Vein endothelial cell (primary cell): ENCODE data around the gene RAB11FIP3. TPM values are rescaled to one million over a fixed set of nuclear protein-coding genes. Genes with fewer than 3 reads are reported as not detected.

ENCODE experiments used
- small RNA-seq: library from RNA; depleted of rRNA; stranded (forward); fragments of <200 nt; gene quantifications from one replicate; pipeline ENCODE3, GENCODE V24; 2012
- total RNA-seq: library from RNA; depleted of rRNA; stranded (reverse); fragments of >200 nt; gene quantifications from 2 replicates; pipeline ENCODE4 v1.2.3, GENCODE V29; 2012

The RAB11FIP3 gene, protein sequence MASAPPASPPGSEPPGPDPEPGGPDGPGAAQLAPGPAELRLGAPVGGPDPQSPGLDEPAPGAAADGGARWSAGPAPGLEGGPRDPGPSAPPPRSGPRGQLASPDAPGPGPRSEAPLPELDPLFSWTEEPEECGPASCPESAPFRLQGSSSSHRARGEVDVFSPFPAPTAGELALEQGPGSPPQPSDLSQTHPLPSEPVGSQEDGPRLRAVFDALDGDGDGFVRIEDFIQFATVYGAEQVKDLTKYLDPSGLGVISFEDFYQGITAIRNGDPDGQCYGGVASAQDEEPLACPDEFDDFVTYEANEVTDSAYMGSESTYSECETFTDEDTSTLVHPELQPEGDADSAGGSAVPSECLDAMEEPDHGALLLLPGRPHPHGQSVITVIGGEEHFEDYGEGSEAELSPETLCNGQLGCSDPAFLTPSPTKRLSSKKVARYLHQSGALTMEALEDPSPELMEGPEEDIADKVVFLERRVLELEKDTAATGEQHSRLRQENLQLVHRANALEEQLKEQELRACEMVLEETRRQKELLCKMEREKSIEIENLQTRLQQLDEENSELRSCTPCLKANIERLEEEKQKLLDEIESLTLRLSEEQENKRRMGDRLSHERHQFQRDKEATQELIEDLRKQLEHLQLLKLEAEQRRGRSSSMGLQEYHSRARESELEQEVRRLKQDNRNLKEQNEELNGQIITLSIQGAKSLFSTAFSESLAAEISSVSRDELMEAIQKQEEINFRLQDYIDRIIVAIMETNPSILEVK
- 27.4 and 37.9 TPM in 2 replicates for total RNA-seq

DNA sequence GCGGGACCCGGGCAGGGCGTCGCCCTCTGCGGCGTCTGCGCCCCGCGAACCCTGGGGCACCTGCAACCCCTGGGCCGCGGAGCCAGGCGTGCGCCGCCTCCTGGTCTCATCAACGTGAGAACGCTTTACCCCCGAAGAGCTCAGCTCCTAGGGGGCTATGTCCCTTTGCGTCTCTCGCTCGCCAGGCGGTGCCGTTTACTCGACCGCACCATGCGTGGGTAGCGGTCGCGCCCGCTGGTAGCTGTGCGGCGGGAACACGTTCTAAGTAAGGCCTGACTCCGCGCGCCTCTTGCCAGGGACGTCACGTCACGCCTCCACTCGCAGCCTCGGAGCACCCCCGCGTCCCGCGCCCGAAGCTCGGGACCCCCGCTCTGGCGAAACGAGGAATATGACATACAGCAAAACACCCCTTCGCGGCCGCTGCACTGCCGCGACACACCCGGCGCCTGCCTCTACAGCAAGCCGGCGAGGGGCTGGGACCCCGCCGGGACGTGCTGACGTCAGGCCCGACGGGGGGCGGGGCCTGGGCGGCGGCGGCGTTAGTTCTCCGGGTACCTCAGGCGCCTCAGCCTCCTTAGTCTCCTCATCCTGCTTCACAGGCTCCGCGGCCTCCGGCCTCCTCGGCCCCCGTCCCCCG lies at the start of gene RAB11FIP3:
Gene RAB11FIP3, plus strand, starts transcription at position 568 of the 637 bp plus-strand sequence. CDS start 358 bp downstream, outside the sequence.

DNA sequence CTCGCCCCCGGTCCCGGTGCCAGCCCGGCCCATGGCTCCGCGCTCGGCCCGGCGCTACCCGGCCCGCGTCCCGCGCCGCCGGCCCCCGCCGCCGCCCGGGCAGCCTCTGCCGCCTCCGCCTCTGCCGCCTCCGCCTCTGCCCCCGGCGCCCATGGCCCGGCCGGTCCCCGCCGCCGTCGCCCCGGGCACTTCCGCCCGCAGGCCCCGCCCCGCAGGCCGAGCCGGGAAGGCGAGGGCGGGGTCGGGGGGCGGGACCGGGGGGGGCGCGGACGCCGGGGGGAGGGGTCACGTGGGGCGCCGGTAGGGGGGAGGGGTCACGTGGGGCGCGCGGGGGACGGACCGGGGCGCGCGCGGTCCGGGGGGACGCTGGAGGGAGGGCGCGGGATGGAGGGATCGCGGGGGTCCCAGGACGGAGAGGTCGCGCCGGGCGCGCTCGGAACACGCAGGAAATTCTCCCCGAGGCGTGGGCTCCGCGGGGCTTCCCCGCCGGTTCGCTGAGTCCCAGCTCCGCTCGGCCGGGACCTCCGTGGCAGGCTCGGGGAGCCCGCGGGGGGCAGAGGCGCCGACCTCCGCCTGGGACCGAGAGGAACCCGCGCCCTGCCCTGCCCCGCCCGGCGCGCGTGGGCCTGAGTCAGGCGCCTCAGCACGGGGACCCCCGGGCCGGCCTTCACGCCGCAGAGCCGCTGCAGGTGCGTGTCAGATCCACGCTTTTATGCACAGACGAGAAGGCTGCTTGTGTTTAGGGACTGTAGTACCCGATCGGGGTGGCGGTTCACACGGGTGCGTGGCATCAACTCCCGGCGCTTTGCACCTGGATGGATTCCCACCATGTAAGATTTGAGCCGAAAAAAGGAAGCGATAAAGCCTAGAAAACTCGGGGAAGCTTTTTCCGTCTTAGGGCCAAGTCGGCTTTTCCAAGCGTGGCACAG lies 43.4 kb upstream of the RAB11FIP3 start, which contains the start of gene PGAP6:
Gene PGAP6, minus strand, starts transcription at position 190 of the 929 bp plus-strand sequence. Its CDS starts 157 bp downstream, at position 33.

DNA sequence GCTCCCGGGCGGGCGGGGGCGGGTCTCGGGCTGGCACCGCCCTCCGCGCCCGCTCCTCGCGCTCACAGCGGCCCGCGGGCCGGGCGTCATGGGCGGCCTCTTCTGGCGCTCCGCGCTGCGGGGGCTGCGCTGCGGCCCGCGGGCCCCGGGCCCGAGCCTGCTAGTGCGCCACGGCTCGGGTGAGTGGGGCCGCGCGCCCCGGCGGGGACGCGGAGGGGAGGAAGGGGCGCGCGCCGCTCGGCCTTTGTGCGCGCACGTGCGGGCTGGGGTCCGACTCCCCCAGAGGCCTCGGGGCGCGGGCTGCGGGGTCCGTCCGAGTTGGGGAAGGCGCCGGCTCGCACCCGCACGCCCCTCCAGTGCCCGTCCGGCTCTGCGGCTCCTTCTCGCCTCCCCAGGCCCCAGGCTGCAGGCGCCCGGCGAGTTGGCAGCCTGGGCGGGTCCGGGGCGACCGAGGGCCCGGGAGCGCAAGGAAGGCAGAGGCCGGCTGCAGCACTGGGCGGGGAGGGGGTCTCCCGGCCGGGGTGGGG lies 28.3 kb upstream of the RAB11FIP3 start, which contains the start of gene NME4:
Gene NME4, plus strand, starts transcription at position 65 of the 527 bp plus-strand sequence. Its CDS starts 24 bp downstream, at position 89.

DNA sequence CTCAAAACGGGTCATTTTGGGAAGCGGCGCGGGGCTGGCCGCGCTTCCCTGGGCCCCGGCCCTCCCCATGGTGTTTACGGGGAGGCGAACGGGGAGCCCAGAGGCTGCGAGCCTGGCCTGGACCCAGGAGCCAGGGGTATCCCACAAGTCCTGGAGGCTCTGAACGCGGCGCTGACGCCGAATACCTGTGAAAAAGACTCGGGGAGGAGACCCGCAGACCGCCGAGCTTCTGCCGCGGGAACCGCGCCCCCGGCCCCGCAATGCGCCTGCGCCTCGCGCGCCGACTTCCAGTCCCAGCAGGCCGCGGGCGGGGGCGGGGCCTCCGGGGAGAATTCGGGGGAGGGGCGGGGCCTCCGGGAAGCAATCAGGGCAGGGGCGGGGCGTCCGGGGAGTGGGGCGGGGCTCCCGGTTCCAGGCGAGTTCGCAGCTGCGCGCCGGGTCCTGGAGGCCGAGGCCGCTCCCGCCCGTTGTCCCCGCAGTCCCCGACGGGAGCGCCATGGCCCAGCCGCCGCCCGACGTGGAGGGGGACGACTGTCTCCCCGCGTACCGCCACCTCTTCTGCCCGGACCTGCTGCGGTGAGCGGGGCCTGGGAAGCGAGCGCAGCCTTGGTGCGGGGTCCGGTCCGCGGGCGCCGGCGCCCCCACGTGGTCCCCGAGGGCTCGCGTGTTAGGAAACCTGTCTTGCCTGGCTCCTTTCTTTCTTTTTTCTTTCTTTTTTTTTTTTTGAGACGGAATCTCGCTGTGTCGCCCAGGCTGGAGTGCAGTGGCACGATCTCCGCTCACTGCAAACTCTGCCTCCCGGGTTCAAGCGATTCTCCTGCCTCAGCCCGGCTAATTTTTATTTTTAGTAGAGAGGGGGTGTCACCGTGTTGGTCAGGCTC lies 23.7 kb upstream of the RAB11FIP3 start, which contains the start of gene DECR2:
Gene DECR2, plus strand, starts transcription at position 418 of the 881 bp plus-strand sequence. Its CDS starts 79 bp downstream, at position 497.

DNA sequence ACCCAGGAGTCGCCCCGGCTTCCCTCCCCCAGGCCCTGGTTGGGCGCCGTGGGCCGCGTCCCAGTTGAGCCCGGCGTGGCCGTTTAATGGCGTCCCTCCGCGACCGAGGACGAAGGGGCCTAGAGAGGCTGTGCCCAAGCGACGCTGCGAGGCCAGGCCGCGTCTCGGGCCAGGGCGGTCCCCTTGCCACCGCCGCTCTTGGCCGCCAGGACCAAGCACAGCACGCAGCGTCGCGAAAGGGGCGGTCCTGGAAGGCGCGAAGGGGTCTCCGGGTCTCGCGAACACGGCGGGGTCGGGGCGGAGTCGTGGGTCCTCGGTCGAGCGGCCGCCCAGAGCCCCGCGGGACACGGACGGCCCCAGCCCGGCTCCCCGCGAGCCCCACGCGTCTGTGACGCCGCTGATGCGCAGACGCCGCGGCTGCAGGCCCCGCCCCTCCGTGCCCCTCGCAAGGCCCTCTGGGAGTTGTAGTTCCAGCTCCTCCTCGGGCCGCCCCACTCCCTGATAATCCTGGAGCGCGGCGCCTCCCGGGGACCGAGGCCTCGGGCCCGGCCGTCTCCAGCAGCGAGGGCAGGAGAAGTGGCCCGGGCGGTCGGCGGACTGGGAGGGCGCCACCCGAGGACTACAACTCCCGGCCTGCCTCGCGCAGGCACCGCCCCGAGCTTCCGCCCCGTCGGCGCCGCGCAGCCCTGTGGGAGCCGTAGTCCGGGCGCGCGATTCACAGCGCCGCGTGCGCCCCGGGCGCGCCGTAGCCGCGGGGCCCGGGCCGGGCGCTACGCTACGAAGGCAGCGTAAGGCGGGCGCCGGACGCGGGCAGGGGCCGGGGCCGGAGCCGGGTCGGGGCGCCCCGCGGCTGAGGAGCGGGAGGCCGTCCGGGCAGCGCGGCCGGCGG lies 101.8 kb downstream of the RAB11FIP3 start, which contains the start of gene CAPN15:
Gene CAPN15, plus strand, starts transcription at position 698 of the 889 bp plus-strand sequence. CDS start 19,127 bp downstream, outside the sequence.

DNA sequence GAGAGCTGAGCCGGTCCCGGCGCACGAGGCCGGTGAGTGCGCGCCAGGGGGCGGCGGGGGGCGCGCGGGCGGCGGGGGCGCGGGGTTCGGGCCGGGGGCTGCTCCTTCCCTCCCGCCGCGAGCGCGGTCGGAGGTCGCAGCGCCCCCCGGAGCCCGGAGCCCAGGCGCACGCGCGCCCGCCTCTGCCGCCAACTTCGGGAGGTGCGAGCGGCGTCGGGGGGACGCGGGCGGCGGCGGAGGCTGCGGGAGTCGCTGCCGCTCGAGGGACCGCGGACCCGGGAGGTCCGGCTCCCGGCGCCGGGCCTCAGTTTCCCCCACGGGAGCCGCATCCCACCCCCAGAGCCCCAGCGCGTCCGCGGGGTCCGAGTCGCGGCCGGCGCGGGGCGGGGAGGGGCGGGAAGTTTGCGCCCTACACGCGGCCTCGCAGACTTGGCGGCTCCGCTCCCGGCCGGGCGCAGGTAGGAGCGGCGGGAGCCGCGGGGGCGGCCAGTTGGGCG lies 134.8 kb downstream of the RAB11FIP3 start, which contains the start of gene PRR35:
Gene PRR35, plus strand, starts transcription at position 191 of the 497 bp plus-strand sequence. CDS start 2,901 bp downstream, outside the sequence.

DNA sequence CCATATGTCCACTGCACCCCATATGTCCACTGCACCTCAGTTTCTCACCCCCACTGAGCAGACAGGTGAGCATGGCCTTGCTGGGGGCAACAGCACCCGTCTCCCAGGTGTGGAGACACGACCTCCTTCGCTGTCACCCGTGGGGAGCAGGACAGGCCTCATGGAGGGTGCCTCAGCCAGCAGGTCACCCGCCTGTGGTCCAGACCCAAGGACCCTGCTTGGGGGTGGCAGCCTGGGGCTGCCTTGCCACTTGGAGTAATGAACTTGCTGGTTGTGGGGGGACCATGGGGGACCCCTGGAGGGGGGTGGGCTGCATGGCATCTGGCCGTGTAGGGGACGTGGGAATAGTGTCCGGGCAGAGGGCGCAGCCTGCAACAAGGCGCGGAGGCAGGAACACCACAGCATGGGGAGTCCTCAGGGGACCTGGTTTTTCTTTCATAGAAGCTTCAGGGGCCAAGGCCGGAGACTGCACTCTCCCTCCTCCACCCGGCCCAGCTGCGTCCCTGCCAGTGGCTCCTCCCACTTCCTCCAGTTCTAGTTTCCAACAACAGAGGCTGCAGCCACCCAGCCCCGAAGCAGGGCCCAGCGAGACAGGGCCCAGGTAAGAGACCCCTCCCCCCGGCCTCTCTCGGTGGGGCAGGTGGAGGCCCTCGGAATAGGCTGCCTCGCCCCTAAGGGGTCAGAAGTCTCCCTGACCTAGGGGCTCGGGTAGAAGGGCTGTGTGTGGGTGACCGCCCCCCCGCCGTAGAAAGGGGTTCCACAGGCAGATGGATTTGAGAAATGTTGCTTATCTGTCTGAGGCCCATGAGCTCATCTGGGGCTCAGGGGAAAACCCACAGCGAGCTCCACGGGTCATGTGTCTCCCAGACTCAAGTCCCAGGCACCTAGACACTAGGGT lies 141.3 kb downstream of the RAB11FIP3 start, which contains the start of gene NHLRC4:
Gene NHLRC4, plus strand, starts transcription at position 531 of the 898 bp plus-strand sequence. CDS start 1,043 bp downstream, outside the sequence.

DNA sequence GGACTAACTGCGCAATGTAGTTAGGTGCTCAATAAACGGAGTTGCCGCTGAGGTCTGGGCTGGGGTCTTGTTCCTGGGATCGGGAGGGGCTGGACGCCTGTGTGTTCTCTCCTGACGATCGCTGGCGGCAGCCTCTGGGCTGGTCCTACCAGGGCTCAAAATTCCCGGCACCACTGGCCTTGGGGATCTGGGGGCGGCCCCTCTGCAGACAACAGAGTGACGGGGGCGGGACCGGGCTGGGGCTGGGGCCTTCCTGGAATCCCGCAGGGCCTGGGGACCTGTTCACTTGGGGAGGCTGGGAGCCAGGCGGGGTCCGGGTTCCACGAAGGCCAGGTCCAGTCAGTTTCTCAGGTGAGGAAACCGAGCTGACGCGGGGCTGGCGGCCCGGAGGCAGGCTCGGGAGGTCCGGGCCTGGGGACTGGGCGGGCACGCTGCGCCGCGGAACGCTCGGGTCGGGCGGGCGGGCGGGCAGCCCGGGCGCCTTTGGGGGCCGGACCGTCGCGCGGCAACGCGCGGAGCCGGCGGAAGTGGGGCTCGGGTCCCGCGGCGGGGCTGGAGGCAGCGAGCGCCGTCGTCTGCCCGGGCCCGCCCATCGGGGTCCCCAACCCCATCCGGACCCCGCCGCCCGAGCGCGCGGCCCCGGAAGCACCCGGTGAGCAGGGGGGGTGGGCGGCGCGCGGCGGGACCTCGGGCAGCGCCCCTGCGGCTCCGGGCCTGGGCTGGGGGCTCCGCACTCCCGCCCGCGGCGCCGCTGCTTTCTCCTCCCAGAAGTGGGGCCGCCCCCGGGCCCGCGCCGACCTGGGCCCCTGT lies 144.2 kb downstream of the RAB11FIP3 start, which contains the start of gene PIGQ:
Gene PIGQ, plus strand, starts transcription at position 524 of the 810 bp plus-strand sequence. CDS start 4,107 bp downstream, outside the sequence.

Small RNAs within 50 kb of the gene (small RNA-seq; reads per million reads assigned to genes)
- gene MIR3176 (0.13 reads per million), gene MIR5587 (0.40 reads per million, percentile 21 among the genes with 10 or more reads in this experiment), gene RF00019 (not detected), gene Z98883.1 (not detected)

Other genes with a start within 250 kb of the RAB11FIP3 start
- gene HBA1, start 249.0 kb upstream of the RAB11FIP3 start, total RNA-seq = not detected in 2 replicates
- gene HBQ1, start 245.2 kb upstream of the RAB11FIP3 start, total RNA-seq = 1.1 and 1.3 TPM in 2 replicates
- 42.5 and 45.9 TPM in 2 replicates for gene LUC7L, start 196.2 kb upstream of the RAB11FIP3 start, total RNA-seq
- 83.6 and 104 TPM in 2 replicates for gene FAM234A, start 190.8 kb upstream of the RAB11FIP3 start, total RNA-seq
- 1.7 and 2.9 TPM in 2 replicates for gene RGS11, start 149.7 kb upstream of the RAB11FIP3 start, total RNA-seq
- 0.57 and 2.3 TPM in 2 replicates for gene ARHGDIG, start 145.1 kb upstream of the RAB11FIP3 start, total RNA-seq
- gene PDIA2, start 142.5 kb upstream of the RAB11FIP3 start, total RNA-seq = 0.65 TPM in 1 of 2 replicates, not detected in the other
- 23.2 and 25.1 TPM in 2 replicates for gene AXIN1, start 72.9 kb upstream of the RAB11FIP3 start, total RNA-seq
- gene MRPL28, start 55.1 kb upstream of the RAB11FIP3 start, total RNA-seq = 91.2 and 127 TPM in 2 replicates
- 84.4 and 129 TPM in 2 replicates for gene PGAP6, start 43.7 kb upstream of the RAB11FIP3 start, total RNA-seq
- 99.6 and 146 TPM in 2 replicates for gene NME4, start 28.4 kb upstream of the RAB11FIP3 start, total RNA-seq
- gene DECR2, start 23.8 kb upstream of the RAB11FIP3 start, total RNA-seq = 19.0 and 21.2 TPM in 2 replicates
- 56.2 and 61.2 TPM in 2 replicates for gene CAPN15, start 102.1 kb downstream of the RAB11FIP3 start, total RNA-seq
- not detected in 2 replicates for gene PRR35, start 134.7 kb downstream of the RAB11FIP3 start, total RNA-seq
- 2.4 and 2.9 TPM in 2 replicates for gene NHLRC4, start 141.4 kb downstream of the RAB11FIP3 start, total RNA-seq
- 28.4 and 45.1 TPM in 2 replicates for gene PIGQ, start 144.3 kb downstream of the RAB11FIP3 start, total RNA-seq
- 15.0 and 17.0 TPM in 2 replicates for gene RAB40C, start 164.4 kb downstream of the RAB11FIP3 start, total RNA-seq
- gene WFIKKN1, start 205.3 kb downstream of the RAB11FIP3 start, total RNA-seq = under 0.01 and 0.19 TPM in 2 replicates
- 90.8 and 142 TPM in 2 replicates for gene METTL26, start 210.7 kb downstream of the RAB11FIP3 start, total RNA-seq
- 14.0 and 20.9 TPM in 2 replicates for gene MCRIP2, start 216.2 kb downstream of the RAB11FIP3 start, total RNA-seq
- gene WDR90, start 223.7 kb downstream of the RAB11FIP3 start, total RNA-seq = 15.9 and 18.6 TPM in 2 replicates
- gene RHOT2, start 242.5 kb downstream of the RAB11FIP3 start, total RNA-seq = 44.6 and 53.2 TPM in 2 replicates